Measurements from ENCODE around the gene SIRT7.

DNA sequence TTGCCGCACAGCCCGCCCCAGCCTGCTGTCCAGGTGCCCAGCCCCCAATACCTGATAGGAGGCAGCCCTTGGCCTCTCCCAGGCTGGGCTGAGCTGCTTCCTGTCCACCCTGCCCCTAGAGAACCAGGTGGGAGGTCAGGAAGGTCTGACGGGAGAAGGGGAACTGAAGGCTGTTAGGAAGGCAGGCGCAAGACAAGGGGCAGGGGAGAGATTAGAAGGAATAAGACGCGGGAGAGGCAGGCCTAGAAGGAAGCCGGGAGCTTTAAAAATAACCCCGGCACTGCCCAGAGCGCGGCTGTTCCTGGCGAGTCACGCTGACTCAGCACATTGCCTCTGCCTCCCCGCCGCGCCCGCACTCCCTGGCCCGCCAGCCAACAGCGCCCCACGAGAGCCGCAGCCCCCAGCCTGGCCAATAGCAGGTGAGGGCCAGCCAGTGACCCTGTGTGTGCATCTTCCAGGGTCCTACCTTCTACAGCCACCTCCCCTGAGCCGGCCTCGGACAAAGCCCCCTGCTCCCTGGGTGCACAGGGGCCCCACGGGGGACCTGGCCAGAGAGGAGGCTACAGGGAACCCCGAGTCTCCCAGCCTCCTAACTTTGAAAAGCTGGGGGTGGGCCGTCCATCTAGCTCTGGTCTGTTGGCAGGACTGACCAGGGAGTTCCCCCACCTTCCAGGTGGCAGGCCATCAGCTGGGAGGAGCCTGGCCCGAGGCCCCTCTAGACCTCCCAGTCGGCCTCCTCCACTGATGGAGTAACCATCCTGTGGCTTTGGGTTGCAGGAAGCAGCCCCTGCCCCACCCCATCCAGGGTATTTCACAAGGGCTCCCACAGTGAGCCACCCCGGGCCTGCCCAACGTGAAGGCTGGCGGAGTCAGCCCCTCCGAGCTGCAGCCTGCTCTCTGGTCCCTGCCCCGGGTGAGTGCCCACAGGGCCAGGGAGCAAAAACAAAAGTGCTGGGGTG lies 5.6 kb upstream of the SIRT7 start:
- TF ChIP-seq CTCF (IDR thresholded peaks at IDR 0.05) (no peak), POLR2A (IDR thresholded peaks at IDR 0.05) (peak; percentile 27)
